Sigmoid colon (tissue), 7 donors: ENCODE measurements around the gene CERS5. TPM values are rescaled to one million over a fixed set of nuclear protein-coding genes. Genes with fewer than 3 reads are reported as not detected.

Experiments used
- DNase-seq: peaks from one replicate; pipeline ENCODE4 v3.0.0-alpha.2; 2019
- H3K27ac ChIP-seq, 4 donors: fragments of 200-600 bp; sonication (generic); one replicate each; pipeline ENCODE4 v1.5.1; 2016 to 2019; ENCODE audit warnings: mild to moderate bottlenecking in 1 of 4
- H3K27me3 ChIP-seq, 3 donors: fragments of 200-600 bp; sonication (generic); one replicate each; pipeline ENCODE4 v1.5.1; 2019; ENCODE audit warnings: mild to moderate bottlenecking in 1 of 3
- H3K36me3 ChIP-seq, 4 donors: fragments of 200-600 bp; sonication (generic); one replicate each; pipeline ENCODE4 v1.5.1; 2016 to 2019
- H3K4me1 ChIP-seq, 4 donors: fragments of 200-600 bp; sonication (generic); one replicate each; pipeline ENCODE4 v1.5.1; 2017 to 2019
- H3K4me3 ChIP-seq, 4 donors: fragments of 200-600 bp; sonication (generic); one replicate each; pipeline ENCODE4 v1.5.1; 2017 to 2019; ENCODE audit warnings: mild to moderate bottlenecking in 2 of 4, moderate library complexity in 1 of 4
- H3K9me3 ChIP-seq, 4 donors: fragments of 200-600 bp in 3 of 4; sonication (generic) in 3 of 4; one replicate each; pipeline versions ENCODE4 v1.5.1 to v1.6.1; 2013 to 2019
- CTCF ChIP-seq, 4 experiments: fragments of 450-650 bp in 3 of 4; fragments of 200-600 bp in 1 of 4; IDR thresholded peaks; one replicate each; pipeline ENCODE4 v1.5.1; 2016 to 2019; ENCODE audit warnings: antibody characterized with exemption in 4 of 4, mild to moderate bottlenecking in 3 of 4, moderate library complexity in 2 of 4
- EP300 ChIP-seq, 4 donors: sonication (generic); formaldehyde crosslinking; IDR thresholded peaks; one replicate each; pipeline ENCODE4 v1.6.1; 2017; ENCODE audit warnings: antibody characterized with exemption in 4 of 4
- POLR2A ChIP-seq, 2 donors: fragments of 450-650 bp; IDR thresholded peaks; one replicate each; pipeline ENCODE4 v1.6.1; 2016; ENCODE audit warnings: antibody characterized with exemption in 2 of 2, mild to moderate bottlenecking in 2 of 2, moderate library complexity in 2 of 2
- POLR2AphosphoS5 ChIP-seq, 4 donors: sonication (generic); formaldehyde crosslinking; IDR thresholded peaks; one replicate each; pipeline ENCODE4 v1.6.1; 2017; ENCODE audit warnings: antibody characterized with exemption in 4 of 4
- WGBS, 2 donors: extraction: QIAGEN DNeasy Blood & Tissue Kit; methylation state at CpG; one replicate each; pipeline ENCODE4 v1.1.7; 2013; 5-methylcytosine and 5-hydroxymethylcytosine counted together
- intact Hi-C: fragments of 100-400 bp; cut with DNase I; formaldehyde crosslinking; loops from one replicate; pipeline ENCODE4 v1.15.1; 2023
- polyA plus RNA-seq, 3 donors: library from polyadenylated mRNA; stranded (reverse); fragments of 200-250 nt; gene quantifications; one replicate each; pipeline ENCODE4 v1.2.3, GENCODE V29; 2013
- total RNA-seq, 4 donors: library from RNA; depleted of rRNA; stranded (reverse); fragments of >200 nt; gene quantifications; one replicate each; pipeline ENCODE4 v1.1.0, GENCODE V29; 2016
- donor health status: healthy with polysubstance abuse.
- donor health status: Bipolar disorder and iron deficiency.
- donor health status: healthy.

CERS5 gene
- total and polyA plus RNA-seq, 7 donors = 4.8 to 29.1 (median 22.8) TPM

GRCh38 chr12:50185970-50186663 is 18.9 kb upstream of the CERS5 start:
- whole genome bisulfite sequencing, 2 donors = 43 to 77% methylated on average over 6 of the region's 6 CpGs
- no peaks in the 10 kb centered on the region for H3K27me3 ChIP-seq
- intact Hi-C loops = no loop called here
- H3K27ac ChIP-seq = peak overlapping the region in 2 of 4 donors; percentile 17 to 44
- TF ChIP-seq CTCF (IDR thresholded peaks at IDR 0.05) (no peak), EP300 (IDR thresholded peaks at IDR 0.05) (no peak), POLR2A (IDR thresholded peaks at IDR 0.05) (no peak), POLR2AphosphoS5 (IDR thresholded peaks at IDR 0.05) (no peak)
- H3K4me3 ChIP-seq = no peak overlapping the region
- H3K4me1 ChIP-seq = peaks cover 0 to 30% (median 18%) of the 10 kb centered on the region in 4 donors
- H3K36me3 ChIP-seq = peaks cover 0 to 19% (median 9%) of the 10 kb centered on the region in 4 donors
- H3K9me3 ChIP-seq = no peaks in the 10 kb centered on the region
- DNase-seq = no peak

GRCh38 chr12:50185301-50185895 is 18.2 kb upstream of the CERS5 start:
- Histone ChIP-seq H3K9me3 (no peaks in the 10 kb centered on the region), H3K4me1 (peaks cover 0 to 30% (median 18%) of the 10 kb centered on the region in 4 donors), H3K27me3 (no peaks in the 10 kb centered on the region), H3K4me3 (no peak overlapping the region), H3K27ac (peak overlapping the region in 1 of 4 donors; percentile 14), H3K36me3 (peaks cover 0 to 20% (median 14%) of the 10 kb centered on the region in 4 donors)
- no peak for TF ChIP-seq POLR2AphosphoS5 (IDR thresholded peaks at IDR 0.05)
- TF ChIP-seq POLR2A (IDR thresholded peaks at IDR 0.05) = no peak
- TF ChIP-seq CTCF (IDR thresholded peaks at IDR 0.05) = no peak
- no peak for TF ChIP-seq EP300 (IDR thresholded peaks at IDR 0.05)
- WGBS, 2 donors = 21 to 59% methylated on average over 4 of the region's 4 CpGs
- DNase-seq = no peak
- intact Hi-C loops = no loop called here

DNA sequence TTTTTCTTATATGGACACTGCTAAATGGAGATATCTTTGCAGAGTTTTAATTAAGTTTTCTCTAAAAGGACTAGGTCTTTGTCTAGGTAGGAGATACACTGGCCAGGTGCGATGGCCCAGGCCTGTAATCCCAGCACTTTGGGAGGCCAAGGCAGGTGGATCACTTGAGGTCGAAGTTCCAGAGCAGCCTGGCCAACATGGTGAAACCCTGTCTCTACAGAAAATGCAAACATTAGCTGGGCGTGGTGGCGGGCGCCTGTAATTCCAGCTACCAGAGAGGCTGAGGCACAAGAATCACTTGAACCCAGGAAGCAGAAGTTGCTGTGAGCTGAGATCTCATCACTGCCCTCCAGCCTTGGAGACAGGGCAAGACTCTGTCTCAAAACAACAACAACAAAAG is 17.1 kb upstream of the CERS5 start:
- no peaks in the 10 kb centered on the region for H3K9me3 ChIP-seq
- TF ChIP-seq POLR2AphosphoS5 (IDR thresholded peaks at IDR 0.05) = no peak
- no peak for TF ChIP-seq EP300 (IDR thresholded peaks at IDR 0.05)
- TF ChIP-seq CTCF (IDR thresholded peaks at IDR 0.05) = no peak
- no peak for TF ChIP-seq POLR2A (IDR thresholded peaks at IDR 0.05)
- no peak for DNase-seq
- no peaks in the 10 kb centered on the region for H3K27me3 ChIP-seq
- H3K36me3 ChIP-seq = peaks cover 0 to 31% (median 17%) of the 10 kb centered on the region in 4 donors
- H3K4me1 ChIP-seq = peaks cover 0 to 30% (median 18%) of the 10 kb centered on the region in 4 donors
- no peak overlapping the region for H3K4me3 ChIP-seq
- 36 to 84% methylated on average over 5 of the region's 5 CpGs for WGBS, 2 donors
- intact Hi-C loops = no loop called here
- H3K27ac ChIP-seq = no peak overlapping the region

DNA sequence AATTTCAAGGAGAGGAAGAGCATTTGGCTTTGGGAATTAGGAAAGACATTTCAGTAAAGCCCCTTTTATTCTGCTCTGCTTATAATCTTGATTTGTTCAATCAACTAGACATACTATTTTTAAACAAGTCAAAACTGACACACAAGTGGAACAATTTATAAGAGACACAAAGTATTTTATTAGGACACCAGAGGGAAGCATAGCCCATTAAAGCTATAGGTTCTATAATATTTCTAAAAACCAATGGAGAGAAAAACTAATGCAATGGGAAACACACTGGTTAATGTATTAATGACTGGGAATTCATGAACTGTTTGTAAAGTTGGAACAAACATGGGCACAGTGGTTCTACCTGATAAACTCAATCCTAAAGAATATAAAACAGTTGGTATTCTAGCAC is 15.3 kb upstream of the CERS5 start:
- H3K27me3 ChIP-seq = no peaks in the 10 kb centered on the region
- intact Hi-C loops = no loop called here
- H3K27ac ChIP-seq = no peak overlapping the region
- TF ChIP-seq POLR2AphosphoS5 (IDR thresholded peaks at IDR 0.05) = no peak
- TF ChIP-seq EP300 (IDR thresholded peaks at IDR 0.05) = no peak
- no peak for TF ChIP-seq CTCF (IDR thresholded peaks at IDR 0.05)
- no peak for TF ChIP-seq POLR2A (IDR thresholded peaks at IDR 0.05)
- DNase-seq = no peak
- H3K36me3 ChIP-seq = peaks cover 6 to 48% (median 22%) of the 10 kb centered on the region in 4 donors
- H3K4me3 ChIP-seq = no peak overlapping the region
- peaks cover 0 to 16% (median 3%) of the 10 kb centered on the region in 4 donors for H3K4me1 ChIP-seq
- no peaks in the 10 kb centered on the region for H3K9me3 ChIP-seq
